Stimulated activated CD8-positive, alpha-beta memory T cell treated with anti-CD3 and anti-CD28 coated beads, Interleukin-4, amount 100 ng/mL, for 4 hours (primary cell): ENCODE measurements around the gene SGMS1.

Experiments
- DNase-seq, 2 donors: peaks; one replicate each; pipeline ENCODE4 v3.0.0-alpha.2; 2020; ENCODE audit warnings: low read depth in 2 of 2, low spot score in 1 of 2

Gene SGMS1

DNA sequence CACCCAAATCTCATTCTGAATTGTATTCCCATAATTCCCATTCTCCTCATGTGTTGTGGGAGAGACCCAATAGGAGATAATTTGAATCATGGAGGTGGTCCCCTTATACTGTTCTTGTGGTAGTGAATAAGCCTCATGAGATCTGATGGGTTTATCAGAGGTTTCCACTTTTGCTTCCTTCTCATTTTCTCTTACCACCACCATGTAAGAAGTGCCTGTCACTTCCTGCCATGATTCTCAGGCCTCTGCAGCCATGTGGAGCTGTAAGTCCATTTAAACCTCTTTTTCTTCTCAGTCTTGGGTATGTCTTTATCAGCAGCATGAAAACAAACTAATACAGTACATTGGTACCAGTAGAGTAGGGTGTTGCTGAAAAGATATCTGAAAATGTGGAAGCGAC, 274.2 kb downstream of the SGMS1 start:
- no peak for DNase-seq

GRCh38 chr10:50347394-50347802, 276.4 kb downstream of the SGMS1 start:
- DNase-seq: no peak

- DNase-seq: no peak
Measured at GRCh38 chr10:50346942-50347341, 276.8 kb downstream of the SGMS1 start.

DNA sequence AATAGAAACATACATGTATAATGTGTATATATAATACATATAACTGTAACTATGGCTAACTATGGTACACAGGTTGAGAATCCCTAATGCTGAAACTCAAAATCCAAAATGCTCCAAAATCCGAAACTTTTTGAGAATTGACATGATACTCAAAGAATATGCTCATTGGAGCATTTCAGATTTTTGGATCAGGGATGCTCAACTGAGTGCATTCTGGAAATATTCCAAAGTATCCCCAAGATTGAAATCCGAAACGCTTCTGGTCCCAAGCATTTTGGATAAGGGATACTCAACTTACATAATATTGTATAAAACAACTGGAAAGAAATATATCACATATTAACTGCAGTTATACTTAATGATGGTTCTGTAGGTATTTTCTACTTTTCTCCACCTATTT, 278.2 kb downstream of the SGMS1 start:
- no peak for DNase-seq

- no peak for DNase-seq
Measured at GRCh38 chr10:50343702-50344331, 279.9 kb downstream of the SGMS1 start.

- DNase-seq: no peak
Measured at GRCh38 chr10:50341987-50342386, 281.8 kb downstream of the SGMS1 start.

DNA sequence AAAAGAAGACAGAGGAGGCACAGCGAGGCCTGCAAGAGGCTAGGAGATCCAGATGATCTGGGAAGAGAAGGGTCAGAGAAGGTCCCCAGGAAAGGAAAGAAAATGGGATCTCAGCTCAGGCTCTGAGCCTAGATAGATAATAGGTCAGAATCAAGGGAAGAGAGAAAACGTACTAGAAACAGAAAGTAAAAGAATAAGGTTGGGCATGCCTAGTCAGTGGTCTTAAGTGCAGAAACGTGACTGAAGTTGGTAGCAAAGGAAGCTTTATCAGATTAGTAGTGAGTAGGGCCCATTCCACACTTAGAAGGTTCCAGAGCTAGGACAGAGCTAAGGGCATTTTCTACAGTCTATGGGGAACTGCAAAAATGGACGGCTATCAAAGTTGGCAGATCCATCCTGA, 287.6 kb downstream of the SGMS1 start:
- DNase-seq: no peak

DNA sequence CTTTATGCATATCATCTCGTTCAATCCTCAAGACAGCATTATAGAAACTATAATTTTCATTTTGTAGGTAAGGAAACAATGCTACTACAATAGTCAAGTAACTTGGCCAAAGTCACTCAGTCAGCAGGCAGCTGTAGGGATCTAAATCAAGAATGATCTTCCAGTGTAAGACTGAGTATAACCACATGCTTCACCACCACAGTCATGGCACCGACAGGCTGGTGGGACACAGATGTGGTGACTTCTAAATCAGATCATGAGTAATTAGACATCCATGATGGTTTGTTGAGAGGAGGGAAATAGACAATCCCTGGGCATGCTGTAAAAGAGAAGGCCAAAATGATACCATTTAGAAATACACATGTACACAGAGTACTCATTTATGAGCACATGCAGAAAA, 288.4 kb downstream of the SGMS1 start:
- no peak for DNase-seq

DNA sequence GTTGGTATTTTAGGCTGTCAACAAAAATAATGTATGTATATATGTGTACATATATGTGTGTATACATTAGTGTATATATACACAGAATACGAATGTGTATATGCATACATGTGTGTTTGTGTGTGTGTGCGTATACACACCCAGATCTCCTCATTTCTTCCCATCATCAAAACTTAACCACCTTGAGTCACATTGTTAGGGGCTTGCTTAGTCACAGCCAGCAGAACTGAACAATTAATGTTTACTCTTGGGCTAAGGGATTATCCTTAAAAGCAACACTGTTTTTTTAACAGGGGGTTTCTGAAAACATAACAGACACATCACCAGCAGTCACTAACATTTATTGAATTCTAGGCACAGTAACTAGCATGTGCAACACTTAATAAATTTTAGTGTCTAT, 289.5 kb downstream of the SGMS1 start:
- DNase-seq: no peak

- DNase-seq: no peak
Measured at GRCh38 chr10:50333872-50334271, 289.9 kb downstream of the SGMS1 start.

- DNase-seq: no peak
Measured at GRCh38 chr10:50332108-50332842, 291.5 kb downstream of the SGMS1 start.

GRCh38 chr10:50331486-50331885, 292.3 kb downstream of the SGMS1 start:
- DNase-seq: no peak

DNA sequence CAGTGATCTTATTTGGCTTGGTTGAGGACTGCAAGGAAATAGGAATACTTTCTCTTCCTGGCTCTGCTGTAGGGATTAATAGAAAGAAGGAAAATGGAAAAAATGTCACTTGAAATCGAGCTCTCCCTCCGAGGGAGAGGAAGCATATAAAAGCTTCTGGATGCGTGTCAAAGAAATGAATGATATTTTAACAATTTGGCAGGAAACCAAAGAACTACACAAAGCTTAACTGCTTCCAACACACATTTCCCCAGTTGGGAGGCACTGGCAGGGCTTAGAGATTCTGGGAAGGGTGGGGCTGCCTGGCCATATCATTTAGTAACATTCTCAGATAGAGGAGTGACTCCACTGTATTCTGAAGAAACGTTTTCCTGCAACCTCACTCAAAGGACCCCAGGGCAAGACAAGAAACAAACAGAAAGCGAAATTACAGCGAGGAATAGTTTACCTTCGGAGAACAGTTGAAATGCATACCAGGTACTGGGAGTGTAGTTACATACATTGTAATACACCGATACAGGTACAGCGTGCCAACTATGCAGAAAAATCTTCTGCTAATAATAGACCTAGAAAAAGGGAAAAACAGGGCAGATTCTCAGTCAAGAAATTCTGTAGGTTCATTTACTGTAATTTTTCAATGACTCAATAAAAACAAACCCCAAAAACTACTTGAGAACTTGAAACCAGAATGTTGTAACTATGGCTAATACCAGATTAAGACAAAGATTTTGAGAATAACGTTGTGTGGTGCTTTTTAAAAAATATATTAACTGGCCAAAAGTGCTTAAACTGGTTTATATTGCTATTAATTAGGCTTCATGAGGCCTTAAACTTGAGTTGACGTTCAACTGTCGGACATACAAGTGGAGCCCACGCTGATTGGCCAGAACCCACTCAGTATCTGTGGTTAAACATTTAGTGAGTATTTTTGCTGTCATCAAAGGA, 296.7 kb downstream of the SGMS1 start:
- DNase-seq: no peak

DNA sequence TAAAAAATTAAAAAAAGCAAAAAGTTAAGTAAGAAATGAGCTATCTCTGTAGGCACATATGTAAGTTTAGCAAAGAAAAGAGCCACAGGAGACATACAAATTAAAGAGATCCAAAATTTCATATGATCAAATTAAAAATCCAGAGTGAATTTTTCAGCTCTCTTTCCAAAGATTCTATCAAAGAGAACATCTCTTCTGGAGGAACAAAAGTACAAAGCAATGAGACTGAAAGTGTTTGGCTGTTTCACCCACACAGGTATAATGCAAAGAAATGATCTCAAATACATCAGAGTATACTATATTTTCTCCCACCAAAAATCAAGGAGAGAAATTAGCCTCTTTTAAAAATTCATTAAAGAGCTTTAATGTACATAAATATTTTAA, 297.6 kb downstream of the SGMS1 start:
- no peak for DNase-seq

- DNase-seq: no peak
Measured at GRCh38 chr10:50325449-50326171, 298.1 kb downstream of the SGMS1 start.

DNA sequence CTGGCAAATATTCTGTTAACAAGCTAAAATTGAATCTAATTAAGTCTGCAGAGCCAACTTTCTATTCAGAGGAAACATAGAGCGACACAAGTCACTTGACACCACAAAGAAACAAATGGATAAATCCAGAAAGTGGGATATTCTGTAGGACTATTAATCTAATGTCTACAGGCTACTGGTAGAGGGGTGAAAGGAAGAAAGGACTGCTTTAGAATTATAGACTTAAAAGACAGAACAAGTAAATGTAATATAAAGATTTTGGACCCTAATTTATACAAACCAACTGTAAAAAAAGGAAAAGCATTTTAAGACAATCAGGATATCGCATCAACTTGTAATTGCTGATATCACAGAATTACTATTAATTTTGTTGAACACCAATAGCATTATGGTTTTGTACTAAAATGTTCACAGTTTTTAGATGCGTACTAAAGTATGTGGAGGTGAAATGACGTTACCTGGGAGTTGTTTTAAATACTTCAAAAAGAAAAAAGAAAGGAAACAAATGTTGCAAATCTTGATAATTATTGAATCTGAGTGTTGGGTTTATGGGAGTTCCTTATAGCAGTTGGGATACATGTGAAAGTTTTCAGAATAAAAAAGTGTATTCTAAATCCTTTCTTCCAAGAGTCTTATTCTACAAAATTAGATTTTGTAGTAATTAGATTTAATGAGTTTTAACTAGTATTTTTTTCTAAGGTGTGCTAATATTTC, 298.9 kb downstream of the SGMS1 start:
- DNase-seq: no peak

DNA sequence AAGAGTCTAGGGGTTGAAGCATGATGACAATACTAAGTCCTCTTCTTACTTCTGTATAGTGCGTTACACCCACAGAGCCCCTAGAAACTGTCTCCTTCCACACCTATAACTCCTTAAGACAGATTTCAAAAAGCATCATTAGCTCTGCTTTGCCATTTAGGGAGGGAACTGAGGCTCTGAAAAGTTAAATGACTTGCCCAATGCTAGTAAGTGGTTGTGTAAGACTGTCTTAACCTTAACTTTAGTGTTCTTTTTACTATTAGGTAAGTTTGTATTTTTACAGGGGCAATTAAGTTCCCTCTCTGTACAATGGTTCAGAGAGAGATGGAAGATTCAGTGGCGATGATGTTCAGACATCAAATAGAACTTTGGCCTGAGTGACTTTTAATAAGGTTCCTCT, 299.7 kb downstream of the SGMS1 start:
- DNase-seq: no peak

DNA sequence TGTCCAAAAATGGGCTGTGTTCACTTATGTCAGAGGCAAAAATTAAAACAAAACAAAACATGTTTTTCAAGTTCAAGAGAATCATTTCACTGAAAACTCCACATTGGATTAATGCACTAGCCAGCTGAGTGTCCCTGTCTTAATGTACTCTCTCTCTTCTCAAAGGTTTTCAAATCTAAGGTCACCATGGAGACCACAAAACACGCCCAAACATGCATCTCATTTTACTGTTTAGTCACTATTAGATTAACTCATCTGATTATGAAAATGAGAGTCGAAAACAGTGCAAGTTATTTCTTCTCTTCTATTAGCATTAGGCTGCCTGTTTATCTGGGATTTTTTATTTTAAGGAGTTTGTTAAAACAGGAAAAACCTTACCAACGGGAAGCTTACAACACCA, 301.7 kb downstream of the SGMS1 start:
- no peak for DNase-seq

DNA sequence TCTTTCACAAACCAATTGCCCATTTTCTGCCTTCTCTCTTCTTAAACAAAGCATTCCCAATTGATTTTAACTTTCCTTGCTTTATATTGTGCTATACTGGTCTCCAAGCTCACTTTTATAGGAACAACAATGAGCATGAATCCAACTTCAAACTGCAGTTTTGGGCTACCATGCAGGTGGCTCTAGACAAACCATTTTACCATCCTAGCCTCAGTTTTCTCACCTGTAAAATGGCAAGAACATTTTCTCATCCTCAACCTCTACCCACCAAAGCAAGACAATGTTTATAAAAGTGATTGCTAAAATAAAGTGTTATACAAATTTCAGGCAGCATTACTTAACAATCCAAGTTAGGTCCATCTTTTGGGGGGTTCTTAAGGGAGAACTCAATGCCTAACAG, 305.6 kb downstream of the SGMS1 start:
- DNase-seq: no peak
